SK-MEL-5 (cell line): ENCODE results near the gene TGM1. TPM values are rescaled to one million over a fixed set of nuclear protein-coding genes. Genes with fewer than 3 reads are reported as not detected.

Experiments
- DNase-seq: peaks from one replicate; pipeline ENCODE4 v3.0.0-alpha.2; 2016; ENCODE audit warnings: low read depth, low spot score
- in situ Hi-C: cut with HindIII; loops from 2 replicates; pipeline ENCODE4 v1.10.0; 2016; ENCODE audit warnings: low sequenced_read_pairs, high pct_unique_total_duplicates, low pct_unique_long_range_greater_than_20kb
- total RNA-seq: library from RNA; depleted of rRNA; stranded (reverse); fragments of >200 nt; shearing (Covaris generic); gene quantifications from 2 replicates; pipeline ENCODE4 v1.2.3, GENCODE V29; 2014

Gene TGM1
- total RNA-seq, 1 experiment from 2014 or later: 0.08 TPM

GRCh38 chr14:24243336-24243836 is 19.6 kb downstream of the TGM1 start:
- in situ Hi-C loops: no loop called here

DNA sequence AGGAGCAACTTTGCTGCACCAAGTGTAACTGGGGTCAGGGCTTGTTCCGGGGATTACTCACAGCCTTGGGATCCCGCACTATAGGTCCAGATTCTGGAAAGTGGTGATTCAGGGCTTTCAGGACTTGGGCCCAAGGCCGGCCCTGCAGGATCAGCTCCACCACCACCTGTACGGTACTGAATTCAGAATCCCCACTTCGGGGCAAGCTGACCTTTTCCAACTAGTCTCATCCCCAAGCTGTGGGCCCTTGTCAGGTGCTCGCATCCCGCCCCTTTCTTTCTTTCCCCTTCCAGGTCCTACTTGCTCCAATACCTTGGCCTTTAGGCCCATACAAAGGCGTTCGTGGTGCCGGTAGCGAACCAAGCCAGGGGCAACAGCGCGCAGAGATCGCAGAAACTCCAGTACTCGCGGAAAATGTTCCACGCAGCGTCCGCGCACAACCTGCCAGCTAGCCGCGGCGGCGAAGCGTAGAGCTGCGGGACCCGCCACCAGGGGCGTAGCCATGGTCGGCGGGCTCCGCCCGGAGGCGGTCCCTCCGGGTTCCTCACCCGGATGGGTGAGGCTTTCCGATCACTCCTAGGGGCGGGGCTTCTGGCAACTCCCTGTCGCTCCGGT is 21.0 kb downstream of the TGM1 start:
- in situ Hi-C loops: no loop called here
- peak; percentile 90 for DNase-seq

More at GRCh38 chr14:24243336-24243836, 19.6 kb downstream of the TGM1 start:
- no peak for DNase-seq

GRCh38 chr14:24240110-24240918 is 22.7 kb downstream of the TGM1 start:
- in situ Hi-C loops: no loop called here
- DNase-seq: no peak

DNA sequence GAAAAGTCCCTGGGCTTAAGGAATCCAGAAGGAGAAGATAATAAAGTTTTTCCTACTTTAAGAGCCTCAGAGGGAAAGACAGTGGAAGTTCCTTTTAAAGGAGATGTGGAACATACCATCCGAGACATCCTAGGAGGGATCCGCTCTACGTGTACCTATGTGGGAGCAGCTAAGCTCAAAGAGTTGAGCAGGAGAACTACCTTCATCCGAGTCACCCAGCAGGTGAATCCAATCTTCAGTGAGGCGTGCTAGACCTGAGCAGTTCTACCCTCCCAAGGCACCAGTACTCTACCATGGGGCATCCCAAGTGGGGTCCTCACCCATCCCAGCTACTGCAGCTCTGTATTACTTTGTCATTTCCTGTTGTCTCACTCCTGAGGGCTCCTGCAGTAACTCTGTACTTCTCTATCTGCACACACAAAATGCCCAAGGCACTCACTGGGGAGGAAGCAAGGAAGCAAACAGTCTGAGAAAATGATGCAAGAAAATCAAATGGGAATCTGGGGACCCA is 24.4 kb downstream of the TGM1 start:
- in situ Hi-C loops: no loop called here
- no peak for DNase-seq

DNA sequence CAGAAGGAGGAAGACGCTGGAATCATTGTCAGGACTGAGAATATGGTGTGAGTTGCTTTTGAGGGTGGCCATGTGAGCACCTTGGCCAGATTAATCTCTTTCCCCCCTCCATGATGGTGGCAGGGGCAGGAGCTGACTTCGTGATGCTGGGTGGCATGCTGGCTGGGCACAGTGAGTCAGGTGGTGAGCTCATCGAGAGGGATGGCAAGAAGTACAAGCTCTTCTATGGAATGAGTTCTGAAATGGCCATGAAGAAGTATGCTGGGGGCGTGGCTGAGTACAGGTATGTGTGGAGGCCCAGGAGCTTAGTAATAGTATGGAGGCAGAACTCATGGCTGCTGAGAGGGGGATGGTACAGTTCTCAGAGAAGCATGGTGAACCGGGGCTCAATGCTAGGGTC is 24.9 kb downstream of the TGM1 start:
- no peak for DNase-seq
- in situ Hi-C loops: no loop called here

- no peak for DNase-seq
- in situ Hi-C loops: no loop called here
These were observed 25.5 kb downstream of the TGM1 start for GRCh38 chr14:24237463-24237955.

GRCh38 chr14:24236689-24237462 is 26.1 kb downstream of the TGM1 start:
- in situ Hi-C loops: no loop called here
- DNase-seq: no peak

GRCh38 chr14:24235804-24236688 is 26.9 kb downstream of the TGM1 start:
- DNase-seq: no peak
- in situ Hi-C loops: no loop called here

GRCh38 chr14:24234095-24235005 is 28.6 kb downstream of the TGM1 start:
- in situ Hi-C loops: no loop called here

GRCh38 chr14:24233538-24233866 is 29.5 kb downstream of the TGM1 start:
- DNase-seq: no peak
- in situ Hi-C loops: no loop called here

More at GRCh38 chr14:24234095-24235005, 28.6 kb downstream of the TGM1 start:
- no peak for DNase-seq

DNA sequence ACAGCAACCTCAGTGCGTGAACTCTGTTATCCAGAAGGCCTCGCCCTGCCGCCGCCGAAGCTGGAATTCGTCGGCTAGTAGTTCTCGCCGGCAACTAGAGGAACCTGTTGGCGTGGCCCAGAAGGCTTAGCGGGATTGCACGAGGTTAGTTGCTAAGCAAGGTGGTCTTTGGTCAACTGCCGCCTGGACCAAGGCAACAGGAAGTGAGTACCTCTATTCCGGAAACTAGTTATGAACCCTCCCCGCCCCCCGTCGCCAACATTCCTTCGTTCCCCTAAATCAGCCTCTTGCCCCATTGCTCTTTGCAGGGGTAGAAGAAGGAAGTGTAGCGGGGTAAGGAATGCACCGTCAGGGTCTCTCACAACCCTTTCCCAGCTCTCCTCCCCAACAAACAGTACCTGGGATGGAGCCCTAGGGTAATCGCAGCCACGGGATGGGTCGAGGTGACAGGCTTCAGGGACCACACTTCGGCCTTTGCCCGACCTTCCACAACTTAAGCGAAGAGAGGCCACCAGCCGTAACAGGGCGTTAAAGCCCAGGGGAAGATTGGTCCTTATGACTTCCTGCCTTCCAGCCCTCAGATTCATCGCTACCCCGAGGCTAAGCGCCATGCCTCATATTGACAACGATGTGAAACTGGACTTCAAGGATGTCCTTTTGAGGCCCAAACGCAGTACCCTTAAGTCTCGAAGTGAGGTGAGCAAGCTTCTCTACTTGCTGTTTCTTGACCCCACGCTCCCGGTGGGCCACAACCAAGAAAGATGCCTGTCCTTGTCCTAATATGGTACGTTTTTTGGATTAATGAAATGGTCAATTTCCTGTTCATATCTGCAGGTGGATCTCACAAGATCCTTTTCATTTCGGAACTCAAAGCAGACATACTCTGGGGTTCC is 30.1 kb downstream of the TGM1 start, which contains the start of gene GMPR2:
Gene GMPR2 (plus strand): TSS at position 285 of the 893 bp plus-strand sequence. CDS start 325 bp downstream, at position 610.
- no peak for DNase-seq
- in situ Hi-C loops: no loop called here

DNA sequence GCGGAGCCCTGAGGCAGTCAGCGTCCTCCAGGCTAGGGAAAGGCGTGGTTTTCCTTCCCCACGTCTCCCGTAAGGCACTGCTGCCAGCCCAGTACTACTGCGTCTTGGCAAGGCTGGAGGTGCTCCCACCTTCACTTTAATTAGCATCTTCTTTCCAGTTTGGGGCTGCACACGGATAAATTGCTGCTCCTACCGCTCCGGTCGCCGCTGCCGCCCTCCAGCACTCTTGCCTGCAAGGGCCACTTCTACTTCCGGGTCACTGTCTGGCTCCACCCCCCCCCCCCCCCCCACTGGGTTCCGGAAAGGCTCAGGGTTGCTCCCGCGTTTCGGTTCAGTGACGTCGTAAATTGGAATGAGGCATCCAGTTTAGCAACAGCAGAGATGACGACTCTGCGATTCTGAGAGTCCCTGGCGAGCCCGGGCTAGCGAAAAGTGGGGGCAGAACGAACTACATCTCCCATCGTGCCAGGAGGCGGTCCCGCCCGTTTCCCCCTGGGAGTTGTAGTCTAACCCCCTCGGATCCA is 30.8 kb downstream of the TGM1 start, which contains the start of gene NEDD8:
Gene NEDD8 (minus strand): TSS at position 247 of the 524 bp plus-strand sequence. CDS start 100 bp downstream, at position 147.
- in situ Hi-C loops: no loop called here
- DNase-seq: peak; percentile 91

DNA sequence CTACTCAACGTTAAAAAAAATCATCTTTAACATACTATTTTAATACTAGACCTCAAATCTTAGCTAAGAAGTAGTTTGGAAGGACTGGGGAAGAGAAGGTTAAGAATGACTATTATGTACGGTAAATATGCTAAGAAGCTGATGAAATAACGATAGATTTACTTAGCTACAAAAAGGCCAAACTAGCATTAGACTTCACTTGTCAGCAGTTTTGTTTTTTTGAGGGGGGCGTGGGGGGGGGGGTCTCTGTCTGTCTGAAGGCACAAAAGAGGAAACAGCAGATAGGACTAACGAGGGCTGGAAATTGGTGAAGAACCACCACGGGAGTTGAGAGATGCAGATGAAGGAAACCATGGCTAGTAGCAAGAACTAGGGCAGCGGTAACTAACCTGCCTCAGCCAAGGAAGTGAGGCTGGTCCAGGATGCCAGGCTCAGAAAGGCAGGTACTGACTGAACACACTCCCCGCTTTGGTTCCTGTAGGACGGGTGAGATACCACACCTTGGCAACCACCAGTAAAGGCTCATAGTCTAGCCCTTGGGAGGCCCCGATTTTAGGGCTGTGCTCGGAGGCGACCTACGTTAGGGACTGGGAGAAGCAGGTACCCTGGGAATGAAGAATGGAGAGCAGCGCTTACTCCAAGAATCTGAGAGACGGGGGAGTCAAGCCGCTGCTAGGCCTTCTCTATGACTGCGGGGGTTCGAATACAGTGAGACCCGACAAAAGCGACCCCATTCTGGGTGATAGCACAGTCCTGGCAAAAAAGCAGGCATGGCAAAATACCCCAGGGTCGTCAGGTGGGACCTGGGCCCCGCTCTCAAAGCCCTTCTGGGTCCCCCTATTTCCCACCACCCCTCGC is 31.5 kb downstream of the TGM1 start:
- in situ Hi-C loops: no loop called here
- no peak for DNase-seq

- in situ Hi-C loops: no loop called here
- no peak for DNase-seq
These were observed 34.1 kb downstream of the TGM1 start for GRCh38 chr14:24228902-24229301.
